GM12872 (cell line): ENCODE results near the gene LLGL2.

Experiments used
- CTCF ChIP-seq: IDR thresholded peaks from 3 replicates; pipeline ENCODE4 v1.5.1; 2011; ENCODE audit warnings: low read depth, mild to moderate bottlenecking, low read length, moderate library complexity; ENCODE audit not compliant: insufficient read depth

Gene LLGL2

GRCh38 chr17:75552425-75553294, 27.2 kb downstream of the LLGL2 start:
- no peak for TF ChIP-seq CTCF

- no peak for TF ChIP-seq CTCF
Observed at GRCh38 chr17:75553295-75554110, 28.0 kb downstream of the LLGL2 start.

GRCh38 chr17:75555679-75556153, 30.2 kb downstream of the LLGL2 start:
- TF ChIP-seq CTCF = no peak

- TF ChIP-seq CTCF = no peak
Observed at GRCh38 chr17:75557075-75557851, 31.8 kb downstream of the LLGL2 start.

GRCh38 chr17:75557852-75558665, 32.6 kb downstream of the LLGL2 start:
- no peak for TF ChIP-seq CTCF

GRCh38 chr17:75558666-75559530, 33.4 kb downstream of the LLGL2 start:
- TF ChIP-seq CTCF = no peak
